ENCODE measurements around the gene SERP2. TPM values are rescaled to one million over a fixed set of nuclear protein-coding genes. Genes with fewer than 3 reads are reported as not detected.

SERP2 gene
- total and polyA plus RNA-seq, 2 of the 8 experiments (the other 6 are each of a cell fraction or from before 2014, with no cell fraction given), result 2.0 to 2.3 TPM

GRCh38 chr13:44401577-44401976, 28.0 kb downstream of the SERP2 start:
- H3K18ac ChIP-seq (ENCODE audit: extremely low read depth, low read length), result no peak overlapping the region
- no peak overlapping the region for H2AFZ ChIP-seq (ENCODE audit: low read length)
- CTCF ChIA-PET (ENCODE audit: partially characterized antibody), result interaction anchor here (1.2 to 1.4 kb wide), 2 partner anchors 11 to 12 kb away, joined by 3 to 4 read pairs; no protein-coding TSS in a partner anchor
- H3K4me3 ChIP-seq (ENCODE audit: extremely low read depth in 1 of 4, insufficient read depth in 2 of 4, low read depth in 3 of 4, low read length in 4 of 4), result no peak overlapping the region
- no peak overlapping the region for H3K23ac ChIP-seq (ENCODE audit: insufficient read length)
- no peaks in the 10 kb centered on the region for H3K27me3 ChIP-seq (replicated peaks in 1 of 4; ENCODE audit: control insufficient read depth in 3 of 4, extremely low read depth in 1 of 4, insufficient read depth in 3 of 4, low read length in 3 of 4)
- no peak overlapping the region for H3K14ac ChIP-seq (ENCODE audit: insufficient read length)
- H3K9me3 ChIP-seq (ENCODE audit: insufficient read depth in 2 of 2, low read depth in 1 of 2, low read length in 1 of 2), result no peaks in the 10 kb centered on the region
- 100% methylated on average over 2 of the region's 2 CpGs; no CpG with 5 or more reads in 1 of the 2 experiments for WGBS, 2 experiments (ENCODE audit: extremely low coverage in 1 of 2, insufficient coverage in 1 of 2, insufficient read length in 1 of 2, insufficient replicate concordance in 2 of 2, low coverage in 1 of 2, low lambda C conversion rate in 2 of 2, missing lambda C conversion rate in 1 of 2)
- POLR2A ChIA-PET (ENCODE audit: partially characterized antibody), result interaction anchor here (0.7 to 11.1 kb wide), 3 partner anchors 11 to 442 kb away, joined by 3 to 125 read pairs (median 4); no protein-coding TSS in a partner anchor
- H2BK5ac ChIP-seq (ENCODE audit: low read depth, low read length), result no peak overlapping the region
- no peak overlapping the region for H2BK12ac ChIP-seq (ENCODE audit: low read depth, low read length)
- H3K4ac ChIP-seq (replicated peaks; ENCODE audit: insufficient read length, low read depth, low read length), result no peak overlapping the region
- no peak overlapping the region for H2BK120ac ChIP-seq (replicated peaks; ENCODE audit: low read depth, low read length)
- H2AK5ac ChIP-seq (ENCODE audit: low read depth, low read length), result no peak overlapping the region
- no peak overlapping the region for H4K91ac ChIP-seq (replicated peaks; ENCODE audit: insufficient read length, low read length)
- no peaks in the 10 kb centered on the region; the same call in 1 of the 2 replicates for H3K23me2 ChIP-seq (ENCODE audit: low read depth, low read length)
- H3K79me2 ChIP-seq (ENCODE audit: control insufficient read depth in 1 of 2, insufficient read depth in 2 of 2, low read length in 2 of 2), result no peaks in the 10 kb centered on the region
- no peak overlapping the region for H3K27ac ChIP-seq (ENCODE audit: low read depth, low read length)
- no peaks in the 10 kb centered on the region for H3K79me1 ChIP-seq (ENCODE audit: low read depth, low read length)
- H4K5ac ChIP-seq (ENCODE audit: insufficient read length, low read depth, low read length), result no peak overlapping the region
- peaks cover 11 to 47% (median 31%) of the 10 kb centered on the region in 4 experiments for H3K4me1 ChIP-seq (replicated peaks in 1 of 4; ENCODE audit: control insufficient read depth in 3 of 4, insufficient read depth in 4 of 4, low read length in 3 of 4)
- no peak overlapping the region for H3K56ac ChIP-seq (replicated peaks; ENCODE audit: insufficient read length, low read depth, low read length)
- H4K8ac ChIP-seq (ENCODE audit: extremely low read depth, insufficient read depth, low read length), result no peak overlapping the region
- no peaks in the 10 kb centered on the region for H3K36me3 ChIP-seq (ENCODE audit: control insufficient read depth in 2 of 4, insufficient read depth in 4 of 4, low read length in 3 of 4)
- FAIRE-seq (no peak), DNase-seq (ENCODE audit: low read depth in 1 of 2, low spot score in 2 of 2) (no peak)
- TF ChIP-seq EZH2 (IDR thresholded peaks at IDR 0.05; ENCODE audit: low read depth, low read length, severe bottlenecking) (no peak), RBBP5 (IDR thresholded peaks at IDR 0.05; ENCODE audit: borderline replicate concordance, low read depth, low read length) (no peak), TAF7 (optimal IDR thresholded peaks at IDR 0.05; ENCODE audit: borderline replicate concordance, low read depth, low read length) (no peak), YY1 (IDR thresholded peaks at IDR 0.05; ENCODE audit: low read depth, low read length) (no peak), MAFK (IDR thresholded peaks at IDR 0.05; ENCODE audit: low read depth, low read length) (no peak), EP300 (IDR thresholded peaks at IDR 0.05; ENCODE audit: borderline replicate concordance in 1 of 2, low read depth in 2 of 2, low read length in 2 of 2) (no peak), CBX5 (IDR thresholded peaks at IDR 0.05; ENCODE audit: low read depth, low read length) (no peak), SIRT6 (IDR thresholded peaks at IDR 0.05; ENCODE audit: low read length) (no peak), TAF1 (IDR thresholded peaks at IDR 0.05; ENCODE audit: low read depth, low read length) (no peak), KDM1A (IDR thresholded peaks at IDR 0.05; ENCODE audit: borderline replicate concordance, low read length) (no peak)
- no peak overlapping the region for H2BK15ac ChIP-seq (ENCODE audit: low read length)
- no peak overlapping the region for H3K4me2 ChIP-seq (ENCODE audit: insufficient read depth in 1 of 2, low read depth in 2 of 2, low read length in 2 of 2)
- no peaks in the 10 kb centered on the region for H4K20me1 ChIP-seq (replicated peaks in 1 of 2; ENCODE audit: control insufficient read depth in 1 of 2, insufficient read depth in 2 of 2, low read length in 2 of 2)
- H2BK20ac ChIP-seq (ENCODE audit: low read length), result no peak overlapping the region
- no peak overlapping the region for H3K9ac ChIP-seq (replicated peaks in 1 of 4; ENCODE audit: extremely low read depth in 1 of 4, low read depth in 3 of 4, low read length in 3 of 4)
